GM12878 (cell line): ENCODE measurements around the gene ABCG4. TPM values are rescaled to one million over a fixed set of nuclear protein-coding genes. Genes with fewer than 3 reads are reported as not detected.
"Not testable (repeated sequence)": the region's sequence is repeated elsewhere in the genome, so short reads cannot be mapped to it uniquely, and the experiment has no call there.

Experiments
- ATAC-seq: fragments of 200-7000 bp; cut with Tn5 transposase; 3 replicates; pipeline ENCODE4 v1.9.1; 2020; ENCODE audit warnings: mild to moderate bottlenecking, moderate library complexity
- BruUV-seq: library from RNA; stranded (reverse); fragments of 400-500 nt; replicated peaks from 2 replicates; lab custom pipeline; 2021; lab: Mats Ljungman, UMichigan
- CTCF ChIA-PET: fragments of 300-600 bp; sonication (Branson Sonifier 250); formaldehyde crosslinking; extraction: SDS; loops from one replicate; lab custom pipeline; 2021; ENCODE audit warnings: inconsistent platforms; lab: Yijun Ruan, JAX
- POLR2A ChIA-PET: fragments of 350-600 bp; formaldehyde crosslinking; extraction: SDS; loops from one replicate; lab custom pipeline; 2021; ENCODE audit warnings: inconsistent platforms; lab: Charles Lee
- RAD21 ChIA-PET: fragments of 300-600 bp; sonication (Branson Sonifier 250); formaldehyde crosslinking; loops from one replicate; lab custom pipeline; 2023; ENCODE audit warnings: antibody characterized with exemption; ENCODE audit not compliant: unreplicated experiment; lab: Charles Lee
- SMC1A ChIA-PET: fragments of 300-600 bp; sonication (Branson Sonifier 250); formaldehyde crosslinking; loops from one replicate; lab custom pipeline; 2023; ENCODE audit not compliant: unreplicated experiment, uncharacterized antibody; lab: Charles Lee
- DNase-seq: peaks from one replicate; pipeline ENCODE4 v3.0.0-alpha.2; 2011; ENCODE audit warnings: low read depth, low spot score
- FAIRE-seq: peaks from 3 replicates; lab custom pipeline; 2011; peaks lifted over from hg19 to GRCh38; lab: Jason Lieb, UNC
- H2AFZ ChIP-seq: 2 replicates; pipeline ENCODE4 v1.6.0; 2011; ENCODE audit warnings: low read depth, low read length, control low read depth; ENCODE audit not compliant: control insufficient read depth
- H3K27ac ChIP-seq: 2 replicates; pipeline ENCODE4 v1.5.1; 2011; ENCODE audit warnings: control low read depth; ENCODE audit not compliant: control insufficient read depth, insufficient read depth
- H3K27me3 ChIP-seq, 2 experiments: replicated peaks in 1 of 2; 2 replicates each; pipeline versions ENCODE4 v1.6.0 to v1.6.1; 2011; ENCODE audit warnings: low read length in 1 of 2; ENCODE audit not compliant: control insufficient read depth in 2 of 2, insufficient read depth in 2 of 2
- H3K36me3 ChIP-seq, 2 experiments: 2 replicates each; pipeline ENCODE4 v1.5.1; 2011; ENCODE audit warnings: low read length in 1 of 2; ENCODE audit not compliant: control insufficient read depth in 2 of 2, insufficient read depth in 2 of 2
- H3K4me1 ChIP-seq: 2 replicates; pipeline ENCODE4 v1.6.1; 2011; ENCODE audit warnings: mild to moderate bottlenecking, low read length, moderate library complexity, mixed read lengths; ENCODE audit not compliant: control insufficient read depth, insufficient read depth
- H3K4me2 ChIP-seq: 2 replicates; pipeline ENCODE4 v1.6.0; 2011; ENCODE audit warnings: control low read depth; ENCODE audit not compliant: control insufficient read depth, insufficient read depth
- H3K4me3 ChIP-seq: fragments of 200-600 bp; sonication (generic); 2 replicates; pipeline ENCODE4 v1.5.1; 2016
- H3K79me2 ChIP-seq: 2 replicates; pipeline ENCODE4 v1.6.0; 2011; ENCODE audit warnings: low read length; ENCODE audit not compliant: control insufficient read depth, insufficient read depth
- H3K9ac ChIP-seq: 2 replicates; pipeline ENCODE4 v1.8.0; 2011; ENCODE audit warnings: low read length, control low read depth, mixed read lengths; ENCODE audit not compliant: control insufficient read depth, insufficient read depth
- H3K9me3 ChIP-seq: replicated peaks from 3 replicates; pipeline ENCODE4 v1.5.1; 2011; ENCODE audit warnings: mild to moderate bottlenecking, low read length; ENCODE audit not compliant: control insufficient read depth, insufficient read depth
- H4K20me1 ChIP-seq: 2 replicates; pipeline ENCODE4 v1.6.0; 2011; ENCODE audit not compliant: control insufficient read depth, insufficient read depth
- ASH2L ChIP-seq: fragments of 300-600, 200-600 bp; sonication (generic); IDR thresholded peaks from 2 replicates; pipeline ENCODE4 v1.6.1; 2017; ENCODE audit warnings: low read depth, mild to moderate bottlenecking, borderline replicate concordance
- BHLHE40 ChIP-seq, 2 experiments: fragments of 450-650 bp in 1 of 2; IDR thresholded peaks; 2 replicates each; pipeline ENCODE4 v1.6.1; 2011 to 2017; ENCODE audit warnings: low read depth in 2 of 2, borderline replicate concordance in 1 of 2, improper control_type of control experiment in 1 of 2, low read length in 1 of 2, mild to moderate bottlenecking in 1 of 2
- BRCA1 ChIP-seq: IDR thresholded peaks from 2 replicates; pipeline ENCODE4 v1.6.1; 2011; ENCODE audit warnings: low read depth, low read length, improper control_type of control experiment
- CREB1 ChIP-seq: IDR thresholded peaks from 2 replicates; pipeline ENCODE4 v1.6.1; 2012; ENCODE audit warnings: low read depth, mild to moderate bottlenecking, inconsistent platforms
- E4F1 ChIP-seq: fragments of 450-650 bp; IDR thresholded peaks from 2 replicates; pipeline ENCODE4 v1.6.1; 2018; ENCODE audit warnings: borderline replicate concordance, mild to moderate bottlenecking; ENCODE audit not compliant: partially characterized antibody
- HDAC6 ChIP-seq: fragments of 200-600 bp; sonication (generic); IDR thresholded peaks from one replicate; pipeline ENCODE4 v1.8.0; 2017; ENCODE audit warnings: antibody characterized with exemption; ENCODE audit not compliant: unreplicated experiment
- LARP7 ChIP-seq: fragments of 450-650 bp; IDR thresholded peaks from 2 replicates; pipeline ENCODE4 v1.6.1; 2017; ENCODE audit warnings: mild to moderate bottlenecking
- MAX ChIP-seq: IDR thresholded peaks from 2 replicates; pipeline ENCODE4 v1.6.1; 2012; ENCODE audit warnings: low read depth, low read length, improper control_type of control experiment
- MYC ChIP-seq: IDR thresholded peaks from 2 replicates; pipeline ENCODE4 v1.6.1; 2011; ENCODE audit warnings: mild to moderate bottlenecking, low read length, moderate library complexity, inconsistent platforms; ENCODE audit not compliant: insufficient read depth, insufficient replicate concordance, insufficient read length, severe bottlenecking
- RAD21 ChIP-seq: IDR thresholded peaks from 2 replicates; pipeline ENCODE4 v1.6.1; 2011; ENCODE audit warnings: mild to moderate bottlenecking, low read depth, low read length, moderate library complexity; ENCODE audit not compliant: insufficient read depth
- STAT3 ChIP-seq: IDR thresholded peaks from 2 replicates; pipeline ENCODE4 v1.6.1; 2011; ENCODE audit warnings: low read depth, low read length, improper control_type of control experiment
- TBL1XR1 ChIP-seq: IDR thresholded peaks from 2 replicates; pipeline ENCODE4 v1.6.1; 2012; ENCODE audit warnings: low read depth, low read length, improper control_type of control experiment
- WGBS: methylation state at CpG from one replicate; pipeline ENCODE4 v1.1.6; 2016; ENCODE audit warnings: low lambda C conversion rate; ENCODE audit not compliant: insufficient replicate concordance, insufficient coverage; ENCODE audit errors: missing lambda C conversion rate; 5-methylcytosine and 5-hydroxymethylcytosine counted together
- in situ Hi-C: fragments of 300-500 bp; cut with MboI; formaldehyde crosslinking; loops from 9 replicates; pipeline ENCODE4 v1.14.3; 2018; ENCODE audit warnings: mixed read lengths
- intact Hi-C: fragments of 100-400 bp; cut with micrococcal nuclease; formaldehyde crosslinking; loops from one replicate; pipeline ENCODE4 v1.14.2; 2022; ENCODE audit not compliant: unreplicated experiment
- polyA plus RNA-seq, 11 experiments: library from polyadenylated mRNA; depleted of rRNA in 4 of 11; unstranded in 6 of 11; stranded (reverse) in 5 of 11; fragments of >200 nt; fragmentation: Nextera tagmentation in 4 of 11; fragmentation: Illumina TruSeq in 1 of 11; extraction: Ambion mirVana in 4 of 11; extraction: Trizol in 1 of 11; gene quantifications; 1 replicate in 1 of 11; 2 replicates in 10 of 11; pipeline versions ENCODE4 v1.2.1 to v1.2.3, GENCODE V29; 2011 to 2016; ENCODE audit warnings: inconsistent platforms in 2 of 11, missing spikeins in 2 of 11, low read depth in 1 of 11
- total RNA-seq, 4 experiments: library from RNA; depleted of rRNA in 3 of 4; stranded (reverse); fragments of >200 nt in 3 of 4; fragmentation: Illumina TruSeq in 1 of 4; extraction: Trizol in 1 of 4; gene quantifications; 2 replicates each; pipeline versions ENCODE4 v1.2.1 to v1.2.3, GENCODE V29; 2013 to 2021

ABCG4 gene
- total and polyA plus RNA-seq, 10 of the 15 experiments (the other 5 are each of a cell fraction or from before 2014, with no cell fraction given): not detected

DNA sequence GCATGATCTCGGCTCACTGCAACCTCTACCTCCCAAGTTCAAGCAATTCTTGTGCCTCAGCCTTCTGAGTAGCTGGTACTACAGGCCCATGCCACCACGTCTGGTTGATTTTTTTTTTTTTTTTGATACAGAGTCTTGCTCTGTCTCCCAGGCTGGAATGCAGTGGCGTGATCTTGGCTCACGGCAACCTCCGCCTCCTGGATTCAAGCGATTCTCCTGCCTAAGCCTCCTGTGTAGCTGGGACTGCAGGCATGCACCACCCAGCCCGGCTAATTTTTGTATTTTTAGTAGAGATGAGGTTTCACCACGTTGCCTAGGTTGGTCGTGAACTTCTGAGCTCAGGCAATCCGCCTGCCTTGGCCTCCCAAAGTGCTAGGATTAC is 18.2 kb downstream of the ABCG4 start:
- H3K4me3 ChIP-seq, H3K9me3 ChIP-seq, H3K27me3 ChIP-seq, H3K79me2 ChIP-seq, H3K4me1 ChIP-seq, H2AFZ ChIP-seq, H3K36me3 ChIP-seq, H3K27ac ChIP-seq, H3K4me2 ChIP-seq, BruUV-seq, in situ Hi-C loops, POLR2A ChIA-PET, H4K20me1 ChIP-seq, DNase-seq, H3K9ac ChIP-seq, FAIRE-seq, ATAC-seq: not testable (repeated sequence)
- 56% methylated on average over 10 of the region's 10 CpGs for WGBS
- SMC1A ChIA-PET: interaction anchor here (0.6 to 1.5 kb wide), 3 partner anchors 13 to 157 kb away, joined by 3 to 5 read pairs (median 3); no protein-coding TSS in a partner anchor
- intact Hi-C loops: loop anchor here (5.0 kb wide), 1 partner anchor 155 kb away; no protein-coding TSS in a partner anchor
- RAD21 ChIA-PET: interaction anchor here (1.0 kb wide), 1 partner anchor 105 kb away, joined by 3 read pairs; no protein-coding TSS in a partner anchor
- CTCF ChIA-PET: interaction anchor here (0.7 to 1.9 kb wide), 9 partner anchors 10 to 475 kb away, joined by 3 to 9 read pairs (median 3); no protein-coding TSS in a partner anchor

- in situ Hi-C loops: no loop called here
- no TSS peak for BruUV-seq
- Histone ChIP-seq H2AFZ (peak overlapping the region; percentile 55; the same call in 1 of the 2 replicates), H3K9ac (no peak overlapping the region), H4K20me1 (no peaks in the 10 kb centered on the region), H3K79me2 (peaks cover 2% of the 10 kb centered on the region; the same call in 1 of the 2 replicates), H3K4me1 (peaks cover 4% of the 10 kb centered on the region; the same call in 1 of the 2 replicates), H3K27me3 (no peaks in the 10 kb centered on the region), H3K4me3 (no peak overlapping the region), H3K27ac (no peak overlapping the region), H3K4me2 (no peak overlapping the region), H3K36me3 (no peaks in the 10 kb centered on the region), H3K9me3 (no peaks in the 10 kb centered on the region)
- RAD21 ChIA-PET: no interaction called here
- SMC1A ChIA-PET: no interaction called here
- ATAC-seq: no peak
- POLR2A ChIA-PET: no interaction called here
- CTCF ChIA-PET: interaction anchor here (1.6 to 1.9 kb wide), 3 partner anchors 12 to 156 kb away, joined by 3 to 9 read pairs (median 6); no protein-coding TSS in a partner anchor
- DNase-seq: no peak
- WGBS: 67% methylated on average over 6 of the region's 6 CpGs
- intact Hi-C loops: loop anchor here (5.0 kb wide), 1 partner anchor 154 kb away; no protein-coding TSS in a partner anchor
- TF ChIP-seq MAX (no peak), HDAC6 (no peak), RAD21 (no peak), E4F1 (no peak), BHLHE40 (IDR thresholded peaks at IDR 0.05; ENCODE audit: borderline replicate concordance in 1 of 2, low read depth in 2 of 2, low read length in 1 of 2) (no peak), BRCA1 (no peak), LARP7 (no peak), TBL1XR1 (no peak), MYC (no peak), STAT3 (no peak), CREB1 (no peak), ASH2L (no peak)
- peak; percentile 7 for FAIRE-seq
Measured at GRCh38 chr11:119167933-119168332, 19.1 kb downstream of the ABCG4 start.
